Neural progenitor cell (in vitro differentiated cells): ENCODE data around the gene DCAF7.

Experiments used
- CTCF ChIP-seq: fragments of 200-600 bp; sonication (generic); IDR thresholded peaks from 2 replicates; pipeline ENCODE4 v1.5.1; 2017; ENCODE audit warnings: antibody characterized with exemption, mild to moderate bottlenecking
- EZH2 ChIP-seq: fragments of 200-600 bp; sonication (generic); IDR thresholded peaks from 2 replicates; pipeline ENCODE4 v1.6.1; 2017; ENCODE audit warnings: antibody characterized with exemption, mild to moderate bottlenecking, moderate library complexity

- TF ChIP-seq EZH2, result no peak
- TF ChIP-seq CTCF, result no peak
Observed at GRCh38 chr17:63534078-63534570, 16.2 kb upstream of the DCAF7 start.
